Dedifferentiated amniotic fluid mesenchymal stem cell (primary cell): Measurements from ENCODE around the gene PRPH2.
A peak's percentile ranks its signal among the peaks of the same experiment; 100 is the strongest.

Experiments
- DNase-seq: peaks from one replicate; pipeline ENCODE4 v3.0.0-alpha.2; 2016; ENCODE audit errors: extremely low spot score

PRPH2 gene, protein sequence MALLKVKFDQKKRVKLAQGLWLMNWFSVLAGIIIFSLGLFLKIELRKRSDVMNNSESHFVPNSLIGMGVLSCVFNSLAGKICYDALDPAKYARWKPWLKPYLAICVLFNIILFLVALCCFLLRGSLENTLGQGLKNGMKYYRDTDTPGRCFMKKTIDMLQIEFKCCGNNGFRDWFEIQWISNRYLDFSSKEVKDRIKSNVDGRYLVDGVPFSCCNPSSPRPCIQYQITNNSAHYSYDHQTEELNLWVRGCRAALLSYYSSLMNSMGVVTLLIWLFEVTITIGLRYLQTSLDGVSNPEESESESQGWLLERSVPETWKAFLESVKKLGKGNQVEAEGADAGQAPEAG

DNA sequence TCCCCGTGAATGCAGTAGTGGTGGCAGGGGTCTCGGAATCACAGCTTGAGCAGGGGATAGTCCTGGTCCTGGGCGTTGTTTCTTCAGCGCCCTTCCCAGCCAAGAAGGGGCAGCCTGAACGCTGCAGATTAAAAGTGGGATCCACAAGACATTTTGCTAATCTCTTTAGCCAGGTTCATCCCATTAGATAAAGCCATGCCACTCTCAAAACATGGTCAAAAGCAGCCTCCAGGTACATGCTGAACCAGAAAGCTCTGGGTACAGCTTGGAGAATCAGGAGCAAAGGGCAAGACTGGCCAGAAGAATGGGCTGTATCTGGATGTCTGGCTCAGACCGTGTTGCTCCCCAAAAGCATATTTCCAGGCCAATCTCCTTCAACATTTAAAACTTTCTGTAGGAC, at the start of gene PRPH2:
PRPH2 (minus strand) TSS at position 101 of the 400 bp plus-strand sequence. CDS start 263 bp downstream, outside the sequence.
- no peak for DNase-seq

DNA sequence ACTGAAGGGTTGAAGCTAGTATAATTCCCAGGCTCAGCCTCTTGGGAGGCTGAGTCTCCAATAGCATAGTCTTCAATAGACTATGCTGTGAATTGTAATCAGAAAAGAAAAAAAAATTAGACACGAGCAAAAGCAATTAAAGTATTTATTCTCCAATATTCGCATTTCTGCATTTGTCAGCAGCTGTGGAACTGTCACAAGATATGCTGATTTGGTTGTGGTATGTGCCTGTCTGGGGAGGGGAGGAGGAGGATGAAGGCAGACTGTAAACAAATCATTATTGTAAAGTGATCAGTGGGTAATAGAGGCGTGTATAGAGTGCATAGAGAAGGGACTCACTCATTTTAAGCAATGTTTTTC, 49.3 kb upstream of the PRPH2 start:
- no peak for DNase-seq

DNA sequence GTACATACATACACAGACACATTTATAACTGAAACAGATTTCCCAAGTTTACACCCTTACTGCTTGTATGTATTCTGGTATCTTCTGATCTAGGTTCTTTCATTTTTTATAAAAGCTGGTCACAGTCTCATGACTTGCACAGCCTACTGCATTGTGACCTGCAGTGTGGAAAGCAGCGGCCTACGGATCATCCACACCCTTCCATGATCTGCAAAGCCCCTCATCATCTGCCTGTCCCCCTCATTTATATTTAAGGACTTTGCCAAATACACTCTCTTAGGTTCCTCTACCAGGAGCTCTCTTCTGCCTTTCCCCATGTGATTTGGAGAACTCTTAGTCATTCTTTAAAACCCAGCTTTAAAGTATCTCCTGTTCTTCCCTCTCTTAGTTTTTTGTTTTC, 47.4 kb upstream of the PRPH2 start:
- no peak for DNase-seq

DNA sequence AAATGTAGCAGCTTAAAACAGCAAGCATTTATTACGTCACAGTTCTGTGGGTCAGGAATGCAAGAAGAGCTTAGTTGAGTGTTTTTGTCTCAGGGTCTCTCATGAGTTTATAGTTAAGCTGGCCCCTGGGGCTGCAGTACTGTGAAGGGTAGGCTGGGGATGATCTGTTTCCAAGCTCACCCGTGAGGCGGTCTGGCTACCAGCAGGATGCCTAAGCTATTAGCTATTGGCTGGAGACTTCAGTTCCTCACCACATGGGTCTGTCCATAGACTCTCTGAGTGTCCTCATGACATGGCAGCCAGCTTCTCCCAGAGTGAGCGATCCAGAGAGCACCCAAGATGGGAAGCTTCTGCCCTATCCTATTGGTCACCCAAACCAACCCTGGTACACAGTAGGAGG, 46.7 kb upstream of the PRPH2 start:
- DNase-seq: no peak

DNA sequence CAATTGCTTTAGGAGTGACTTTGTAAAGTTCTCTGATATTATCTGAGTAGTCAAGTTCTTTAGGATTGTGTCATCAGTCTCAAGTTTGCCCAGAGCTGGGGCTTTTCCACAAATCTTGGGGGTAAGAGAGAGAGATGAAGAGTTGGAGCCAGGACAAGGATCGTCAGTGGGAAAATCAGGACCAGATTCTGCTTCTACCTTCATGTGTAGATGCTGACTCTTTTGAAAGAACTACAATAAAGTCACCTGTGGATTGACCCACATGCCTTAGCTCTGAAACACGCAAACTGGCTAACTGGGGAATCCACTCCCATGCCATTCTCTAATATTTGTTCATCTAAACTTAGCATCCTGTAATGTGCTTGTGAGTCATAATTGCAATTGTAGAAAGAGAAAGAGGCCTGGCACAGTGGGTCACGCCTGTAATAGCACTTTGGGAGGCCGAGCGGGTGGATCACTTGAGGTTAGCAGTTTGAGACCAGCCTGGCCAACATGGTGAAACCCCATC, 43.8 kb upstream of the PRPH2 start:
- peak; percentile 52 for DNase-seq

DNA sequence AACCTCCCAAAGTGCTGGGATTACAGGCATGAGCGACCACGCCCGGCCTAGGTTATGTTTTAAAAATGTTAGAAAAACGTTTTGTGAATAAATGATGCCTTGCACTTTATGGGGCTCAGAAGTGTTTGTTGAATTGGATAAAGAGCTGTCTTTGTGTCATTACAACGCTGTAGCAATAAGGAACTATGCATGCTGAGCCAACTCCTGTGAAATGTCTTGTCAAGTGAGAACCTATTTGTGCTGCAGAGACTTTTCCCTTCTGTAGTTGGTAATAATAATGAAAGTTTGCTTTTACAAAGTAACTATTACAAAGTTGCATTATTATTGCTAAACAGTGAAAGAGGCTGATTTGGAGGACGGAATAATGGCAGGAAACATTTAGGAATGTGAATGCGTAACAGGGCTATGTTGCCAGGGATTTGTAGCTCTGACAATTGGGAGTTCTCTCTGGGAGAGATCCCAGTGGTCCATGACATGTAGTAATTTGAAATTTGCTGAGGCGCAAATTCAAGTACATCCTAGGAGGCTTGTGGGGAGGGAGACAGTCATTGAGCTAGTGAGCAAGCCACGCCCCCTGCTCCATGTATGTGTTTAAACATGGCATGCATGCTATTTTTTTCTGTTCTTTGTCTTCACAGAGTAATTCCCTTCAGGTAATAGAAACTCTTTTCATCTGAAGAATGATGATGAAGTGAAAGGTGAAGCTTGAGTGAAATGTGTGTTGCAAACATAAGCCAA, 42.7 kb upstream of the PRPH2 start:
- no peak for DNase-seq

DNA sequence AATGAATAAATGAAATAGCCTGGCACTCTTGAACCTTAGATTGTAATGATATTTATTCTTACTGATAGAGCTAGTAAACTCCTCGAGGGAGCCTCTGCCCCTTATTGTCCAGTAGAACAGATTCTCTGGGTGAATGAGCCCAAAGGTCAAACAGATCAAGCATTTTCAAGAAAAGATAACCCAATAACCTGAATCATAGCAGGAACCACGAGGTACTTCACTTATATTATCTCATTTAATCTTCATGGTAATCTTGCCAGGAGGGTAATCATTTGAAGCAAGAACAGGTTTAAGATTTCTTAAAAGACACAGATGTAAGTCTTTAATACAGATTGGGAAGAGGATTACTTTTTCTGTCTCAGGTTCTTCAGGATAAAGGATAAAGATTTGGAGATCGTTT, 40.6 kb upstream of the PRPH2 start:
- no peak for DNase-seq

DNA sequence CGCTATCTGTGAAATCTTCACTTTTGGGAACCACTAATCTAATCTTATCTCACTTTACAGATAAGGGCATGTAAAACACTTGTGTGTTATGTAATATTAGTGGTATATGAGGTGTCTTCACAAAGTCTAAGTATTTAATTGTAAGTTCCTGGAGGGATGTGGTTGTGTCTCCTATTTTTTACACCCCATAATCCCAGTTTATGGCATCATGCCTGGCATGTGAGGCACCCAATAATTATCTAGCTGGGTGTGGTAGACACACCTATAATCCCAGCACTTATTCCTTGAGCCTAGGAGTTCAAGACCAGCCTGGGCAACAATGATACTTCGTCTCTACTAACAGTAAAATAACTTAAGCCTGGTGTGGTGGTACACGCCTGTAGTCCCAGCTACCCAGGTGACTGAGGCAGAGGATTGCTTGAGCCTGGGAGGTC, 40.0 kb upstream of the PRPH2 start:
- DNase-seq: no peak

DNA sequence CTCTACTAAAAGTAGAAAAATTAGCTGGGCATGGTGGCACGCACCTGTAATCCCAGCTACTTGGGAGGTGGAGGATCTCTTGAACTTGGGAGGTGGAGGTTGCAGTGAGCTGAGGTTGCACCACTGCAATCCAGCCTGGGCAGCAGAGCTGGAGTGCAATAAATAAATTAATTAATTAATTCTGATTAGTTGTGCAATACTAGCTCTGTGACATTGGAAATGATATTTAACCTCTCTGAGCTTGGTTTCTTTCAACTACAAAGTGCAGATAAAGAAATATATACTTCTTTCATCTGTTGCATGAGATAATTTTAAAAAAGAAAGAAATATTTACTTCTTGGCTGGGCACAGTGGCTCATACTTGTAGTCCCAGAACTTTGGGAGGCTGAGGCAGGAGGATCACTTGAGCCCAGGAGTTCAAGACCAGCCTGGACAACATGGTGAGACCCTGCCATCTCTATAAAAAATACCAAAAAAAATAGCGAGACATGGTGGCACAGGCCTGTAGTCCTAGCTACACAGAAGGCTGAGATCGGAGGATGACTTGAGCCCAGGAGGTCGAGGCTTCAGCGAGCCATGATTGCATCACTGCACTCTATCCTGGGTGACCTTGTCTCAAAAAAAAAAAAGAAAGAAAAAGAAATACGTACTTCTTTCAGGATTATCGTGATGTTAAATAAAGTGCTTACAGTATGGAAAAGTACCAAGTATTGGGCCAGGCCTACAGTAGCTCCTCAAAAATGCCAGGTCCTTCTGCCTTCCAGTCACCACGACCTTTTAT, 39.1 kb upstream of the PRPH2 start:
- DNase-seq: no peak

DNA sequence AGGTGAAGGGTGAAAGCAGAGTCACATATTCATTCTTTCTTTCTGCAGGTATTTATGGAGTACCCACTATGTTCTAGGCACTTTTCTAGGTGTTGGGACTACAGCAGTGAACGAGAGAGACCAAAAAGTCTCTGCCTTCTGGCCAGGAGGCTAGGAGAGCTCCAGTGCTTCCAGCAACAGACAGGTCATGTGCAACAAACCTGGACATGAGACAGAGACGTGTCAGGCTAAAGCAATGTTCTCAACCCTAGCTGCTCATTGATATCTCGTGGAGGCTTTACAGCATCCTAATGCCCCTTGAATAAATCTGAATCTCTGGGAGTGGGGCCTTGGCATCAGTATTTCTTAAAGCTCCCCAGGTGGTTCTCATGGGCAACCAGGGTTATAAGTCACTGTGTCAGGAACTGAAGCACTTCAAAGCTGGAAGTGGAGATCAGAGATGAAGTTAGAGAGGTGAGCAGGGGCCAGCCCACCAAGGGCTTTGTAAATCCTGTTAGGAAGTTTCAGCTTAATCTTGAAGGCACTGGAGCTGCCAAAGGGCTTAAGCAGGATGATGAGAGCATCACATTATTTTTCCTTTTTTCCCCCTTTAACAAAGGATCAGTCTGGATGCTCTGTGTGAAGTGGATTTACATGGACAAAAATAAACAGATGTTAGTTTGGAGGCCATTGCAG, 36.5 kb upstream of the PRPH2 start:
- DNase-seq: no peak

DNA sequence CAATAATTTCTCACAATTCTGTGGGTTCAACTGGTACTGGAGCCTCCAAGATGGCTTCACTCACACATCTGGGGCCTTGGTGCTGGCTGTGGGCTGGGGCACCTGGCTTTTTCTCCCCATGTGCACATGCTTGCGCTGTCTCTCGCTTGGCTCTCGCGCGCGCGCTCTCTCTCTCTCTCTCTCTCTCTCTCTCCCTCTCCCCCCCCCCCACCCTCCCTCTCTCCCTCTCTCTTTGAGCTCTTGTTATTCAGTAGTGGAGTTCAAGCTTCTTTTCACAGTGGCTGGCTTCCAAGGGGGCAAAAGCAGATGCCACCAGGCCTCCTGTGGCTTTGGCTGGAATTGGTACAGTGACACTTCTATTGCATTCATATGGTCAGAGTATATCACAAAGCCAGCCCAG, 34.3 kb upstream of the PRPH2 start:
- no peak for DNase-seq

DNA sequence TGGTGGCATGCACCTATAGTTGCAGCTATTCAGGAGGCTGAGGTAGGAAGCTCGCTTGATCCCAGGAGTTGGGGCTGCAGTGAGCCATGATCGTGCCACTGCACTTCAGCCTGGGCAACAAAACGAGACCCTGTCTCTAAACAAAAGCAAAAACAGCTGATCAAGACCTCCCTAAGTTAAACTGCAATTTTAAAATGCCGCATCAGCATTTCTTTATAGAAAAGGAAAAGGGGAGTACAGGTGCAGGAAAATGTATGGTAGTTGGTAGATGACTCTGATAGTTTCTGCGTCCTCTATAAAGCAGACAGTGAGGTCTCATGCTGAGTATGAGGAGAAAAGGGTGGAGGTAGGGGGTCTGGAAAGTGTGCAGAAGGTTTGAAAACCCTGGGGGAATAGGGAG, 32.4 kb upstream of the PRPH2 start:
- DNase-seq: no peak

DNA sequence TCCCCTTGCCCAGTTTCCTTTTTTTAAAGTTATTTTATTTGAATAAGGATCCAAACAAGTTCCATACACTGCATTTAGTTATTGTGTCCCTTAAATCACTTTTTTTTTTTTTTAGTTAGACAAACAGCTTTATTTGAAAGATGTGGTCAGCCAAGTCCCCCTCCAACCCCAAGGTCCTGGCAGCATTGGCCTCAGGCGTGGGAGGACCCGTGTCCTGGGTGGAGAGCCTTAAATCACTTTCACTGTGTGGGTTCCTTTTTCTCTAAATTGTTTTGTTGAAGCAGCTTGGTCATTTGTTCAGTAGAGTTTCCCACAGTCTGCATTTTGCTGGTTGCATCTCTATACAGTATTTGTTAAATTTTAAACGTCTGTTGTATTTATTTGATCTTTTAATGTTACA, 28.7 kb upstream of the PRPH2 start:
- DNase-seq: no peak

DNA sequence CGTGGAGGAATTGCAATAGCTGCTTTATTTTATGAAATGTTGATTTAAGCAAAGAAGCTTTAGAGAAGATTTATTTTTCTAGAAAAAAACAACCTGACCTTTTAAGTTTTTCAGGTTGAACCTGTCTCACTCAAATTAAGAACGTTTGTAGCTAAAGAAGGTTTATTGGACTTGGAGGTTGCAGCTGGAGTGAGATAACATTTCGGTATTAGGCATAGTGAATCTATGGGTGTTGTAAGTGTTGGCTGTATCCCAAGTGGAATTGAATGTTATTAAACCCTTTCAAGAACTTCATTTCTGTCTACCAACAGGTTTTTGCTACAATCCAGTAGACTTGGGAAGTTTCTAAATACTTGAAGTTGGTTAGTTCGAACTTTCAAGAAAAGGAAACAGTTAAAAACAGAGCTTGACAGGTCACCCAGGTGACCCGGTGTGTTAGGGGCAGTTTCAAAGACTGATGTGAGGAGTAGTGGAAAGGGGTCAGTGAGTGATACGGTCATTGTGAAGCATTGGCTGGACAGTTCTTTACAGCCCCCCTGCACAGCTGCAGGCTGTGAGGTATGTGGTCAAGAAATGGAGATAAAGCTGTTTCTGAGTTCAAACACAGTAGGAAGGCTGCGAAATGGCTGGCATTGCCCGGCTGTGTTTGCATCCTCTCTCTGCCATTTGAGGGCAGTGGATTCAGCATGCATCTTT, 26.0 kb upstream of the PRPH2 start:
- no peak for DNase-seq

DNA sequence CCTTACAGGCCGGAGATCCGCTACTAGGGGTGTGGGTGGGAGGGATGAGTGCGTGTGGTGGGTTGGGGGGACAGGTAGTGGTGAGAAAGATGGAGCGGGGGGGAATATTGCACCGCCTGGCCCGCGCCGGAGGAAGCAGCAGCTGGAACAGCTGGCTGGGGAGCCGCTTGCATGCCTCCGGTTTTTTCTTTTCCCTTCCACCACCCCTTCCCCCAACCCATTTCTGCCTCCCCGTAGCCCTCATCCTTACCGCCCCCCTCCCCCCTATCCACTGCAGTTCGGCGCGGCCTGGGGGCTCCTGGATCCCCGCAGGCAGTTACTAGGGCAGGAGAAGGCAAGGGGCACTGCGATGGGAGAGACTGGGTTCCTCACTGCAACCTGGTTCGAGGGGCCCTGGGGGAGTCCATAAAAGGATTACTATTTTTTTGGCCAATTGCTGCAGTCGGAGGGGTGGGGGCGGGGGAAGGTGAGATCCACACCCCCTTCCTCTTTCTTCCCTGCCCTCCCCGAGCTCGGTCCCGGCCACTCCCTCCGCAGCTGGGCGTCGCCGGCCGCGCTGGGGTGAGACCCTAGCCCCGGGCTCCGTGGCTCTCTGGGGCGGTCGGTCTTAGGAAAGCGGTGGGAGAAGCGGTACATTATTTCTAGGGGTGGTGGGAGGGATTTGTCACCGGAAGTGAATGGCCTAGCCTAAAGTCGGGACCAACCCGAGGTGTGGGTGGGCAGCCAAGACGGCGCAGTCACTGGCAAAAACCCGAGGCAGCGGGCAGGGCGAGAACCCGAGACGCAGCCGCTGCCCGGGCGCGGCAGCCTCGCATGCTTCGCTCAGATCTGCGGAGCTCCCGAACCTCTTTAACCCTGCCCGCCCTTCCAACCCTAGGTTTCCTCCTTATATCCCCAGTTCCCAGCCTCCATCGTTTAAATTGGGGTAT, 24.3 kb upstream of the PRPH2 start:
- peak; percentile 66 for DNase-seq

DNA sequence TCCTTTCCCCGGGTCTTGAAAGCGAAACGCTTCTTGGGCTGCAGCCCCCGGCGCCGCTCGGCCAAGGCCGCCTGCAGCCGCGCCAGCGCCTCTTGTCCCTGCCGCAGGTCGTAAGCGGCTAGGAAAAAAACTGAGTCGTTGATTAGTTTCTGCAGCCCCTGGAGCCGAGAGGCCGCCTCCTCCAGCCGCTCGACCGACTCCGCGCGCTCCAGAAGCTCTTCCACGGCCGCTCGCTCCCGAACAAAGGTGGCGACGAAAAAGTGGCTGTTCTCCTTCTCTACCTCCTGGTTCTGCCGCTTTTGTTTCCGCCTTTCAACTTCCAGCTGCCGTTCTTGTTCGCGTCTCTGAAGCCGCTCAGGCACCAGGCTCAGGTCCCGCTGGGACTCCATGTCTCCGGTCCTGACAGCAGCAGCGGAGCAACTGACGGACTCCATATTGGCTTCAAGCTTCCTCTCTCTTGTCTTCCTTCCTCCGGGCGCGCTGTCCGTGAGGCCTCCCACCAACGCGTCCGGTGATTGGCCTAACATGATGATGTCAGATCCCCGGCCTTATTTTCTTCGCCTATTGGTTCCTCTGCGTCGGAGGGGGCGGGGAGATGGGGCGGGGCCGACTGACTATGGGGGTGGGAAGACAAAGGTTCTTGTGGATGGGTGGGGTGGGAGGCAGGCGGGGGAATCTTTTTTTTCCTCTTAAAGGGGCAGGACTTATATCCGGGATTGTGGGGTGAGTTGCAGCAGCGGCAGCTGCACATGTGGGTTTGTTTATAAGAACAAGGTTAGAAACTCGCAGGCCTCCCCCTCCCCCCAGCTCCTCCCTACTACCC, 23.5 kb upstream of the PRPH2 start, which contains the start of gene TBCC:
TBCC (minus strand) TSS at position 464 of the 823 bp plus-strand sequence; CDS start at position 434, 30 bp downstream.
- peak; percentile 98 for DNase-seq

DNA sequence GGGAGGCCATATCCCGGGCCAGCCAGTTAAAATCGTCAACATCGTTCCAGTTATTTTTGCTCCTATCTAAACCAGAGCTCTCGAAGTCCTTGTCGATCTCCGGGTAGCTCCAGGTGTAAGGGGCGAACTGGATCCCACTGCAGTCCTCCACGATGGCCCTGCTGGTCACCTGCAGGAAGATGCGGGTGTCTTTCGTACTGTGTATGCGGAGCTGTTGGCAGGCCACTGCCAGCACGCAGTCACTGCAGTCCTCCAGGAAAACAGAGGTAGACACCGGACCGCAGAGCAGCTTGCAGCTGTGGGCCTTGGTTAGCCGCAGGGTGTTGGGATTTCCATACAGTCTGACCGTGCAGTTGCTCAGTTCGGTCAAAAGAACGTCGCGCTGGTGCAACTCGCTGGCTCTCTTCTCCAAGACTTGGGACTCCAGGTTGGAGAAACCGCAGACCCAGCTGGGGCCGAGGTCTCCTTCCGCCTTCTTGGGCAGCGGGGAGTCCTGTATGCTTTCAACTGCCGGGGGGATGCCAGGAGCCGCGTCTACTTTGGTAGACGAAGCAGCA, 22.8 kb upstream of the PRPH2 start:
- DNase-seq: no peak

DNA sequence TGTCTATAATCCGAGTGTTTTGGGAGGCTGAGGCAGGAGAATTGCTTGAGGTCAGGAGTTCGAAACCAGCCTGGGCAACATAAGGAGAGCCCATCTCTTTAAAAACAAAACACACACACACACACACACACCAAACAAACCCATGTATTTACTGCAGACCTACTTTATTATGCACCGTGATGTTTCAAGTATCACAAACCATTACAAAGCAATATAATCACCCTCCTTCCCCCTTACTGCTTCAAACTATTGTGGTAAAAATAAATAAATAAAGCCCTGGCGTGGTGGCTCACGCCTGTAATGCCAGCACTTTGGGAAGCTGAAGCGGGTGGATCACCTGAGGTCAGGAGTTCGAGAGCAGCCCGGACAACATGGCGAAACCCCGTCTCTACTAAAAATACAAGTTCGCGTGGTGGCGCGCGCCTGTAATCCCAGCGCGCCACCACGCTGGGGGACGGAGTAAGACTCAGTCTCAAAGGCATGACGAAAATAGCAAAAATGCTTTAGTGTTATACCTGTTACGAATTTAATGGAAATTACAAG, 22.0 kb upstream of the PRPH2 start:
- DNase-seq: no peak
